GM19240 (cell line): ENCODE measurements around the gene LRRK1.
A peak's percentile ranks its signal among the peaks of the same experiment; 100 is the strongest.

Experiments used
- DNase-seq: peaks from one replicate; pipeline ENCODE4 v3.0.0; 2011; ENCODE audit warnings: low spot score; ENCODE audit not compliant: insufficient read length

The LRRK1 gene

DNA sequence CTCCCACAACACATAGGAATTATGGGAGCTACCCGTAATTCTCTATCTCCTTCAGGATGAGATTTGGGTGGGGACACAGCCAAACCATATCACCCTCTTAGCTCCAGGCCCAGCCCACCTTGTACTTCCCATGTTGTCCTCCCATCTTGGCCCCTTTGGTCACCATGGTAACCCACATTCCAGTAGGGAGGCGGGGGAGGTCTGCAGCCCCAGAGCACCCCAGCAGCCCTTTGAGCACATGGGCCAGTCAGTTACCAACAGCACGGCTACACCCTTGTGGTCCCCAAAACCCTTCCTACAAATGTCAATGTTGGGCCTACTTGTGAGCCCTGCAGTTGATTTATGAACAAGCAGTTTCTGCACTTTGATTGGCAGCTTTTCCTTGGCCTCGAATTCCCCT is 84.5 kb downstream of the LRRK1 start:
- DNase-seq: no peak

DNA sequence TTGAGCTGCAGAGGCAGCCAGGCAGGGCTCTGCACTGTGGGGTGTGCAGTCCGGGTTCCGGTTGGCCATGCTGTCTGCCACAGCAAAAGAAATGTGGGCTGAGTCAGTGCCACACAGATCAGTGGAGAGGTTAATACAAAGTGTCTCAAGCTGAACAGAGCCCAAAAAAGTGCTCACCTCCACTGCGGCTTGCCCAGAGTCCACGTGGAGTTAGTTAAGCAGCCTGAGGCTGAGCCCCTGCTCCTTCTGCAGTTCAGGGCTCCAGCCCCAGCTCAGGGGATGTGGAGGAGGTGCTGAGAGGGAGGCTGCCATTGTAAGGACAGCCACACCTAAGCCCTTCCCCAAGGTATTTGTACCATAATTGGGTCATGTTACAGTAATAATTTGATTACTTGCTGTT is 85.3 kb downstream of the LRRK1 start:
- DNase-seq: no peak

DNA sequence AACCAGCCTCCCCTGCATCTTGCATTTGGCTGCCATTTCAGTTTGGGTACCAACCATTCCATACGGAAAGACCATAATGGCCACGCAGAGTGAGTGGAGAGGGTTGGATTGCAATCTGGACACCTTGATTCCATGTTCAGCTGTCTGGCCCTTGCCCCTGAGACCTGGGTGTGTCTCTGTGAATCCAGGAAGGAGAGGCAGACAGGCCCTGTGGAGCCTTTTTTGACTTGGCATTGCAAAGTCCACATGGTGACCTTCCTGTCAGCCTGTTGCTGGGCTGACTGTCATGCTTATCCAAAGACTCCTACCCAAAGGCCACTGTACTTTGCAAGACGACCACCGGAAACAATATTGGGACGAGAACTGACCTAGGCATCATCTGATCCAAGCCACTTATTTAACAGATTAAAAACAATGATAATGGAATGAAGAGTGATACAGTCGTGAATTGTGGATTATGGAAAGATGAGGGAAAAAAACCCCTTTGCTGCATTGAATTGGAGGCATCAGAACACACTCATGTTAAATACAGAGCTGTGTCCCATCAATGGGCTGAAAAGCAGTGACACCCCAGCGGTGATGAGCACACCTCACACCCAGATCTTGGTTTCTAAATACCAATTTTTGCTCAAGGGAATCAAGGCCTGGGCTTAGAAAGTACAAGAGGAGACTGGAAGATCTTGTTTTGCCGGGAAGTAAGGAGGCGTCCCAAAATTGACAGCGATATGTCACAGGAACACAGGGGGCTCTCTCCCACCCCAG is 86.0 kb downstream of the LRRK1 start:
- no peak for DNase-seq

DNA sequence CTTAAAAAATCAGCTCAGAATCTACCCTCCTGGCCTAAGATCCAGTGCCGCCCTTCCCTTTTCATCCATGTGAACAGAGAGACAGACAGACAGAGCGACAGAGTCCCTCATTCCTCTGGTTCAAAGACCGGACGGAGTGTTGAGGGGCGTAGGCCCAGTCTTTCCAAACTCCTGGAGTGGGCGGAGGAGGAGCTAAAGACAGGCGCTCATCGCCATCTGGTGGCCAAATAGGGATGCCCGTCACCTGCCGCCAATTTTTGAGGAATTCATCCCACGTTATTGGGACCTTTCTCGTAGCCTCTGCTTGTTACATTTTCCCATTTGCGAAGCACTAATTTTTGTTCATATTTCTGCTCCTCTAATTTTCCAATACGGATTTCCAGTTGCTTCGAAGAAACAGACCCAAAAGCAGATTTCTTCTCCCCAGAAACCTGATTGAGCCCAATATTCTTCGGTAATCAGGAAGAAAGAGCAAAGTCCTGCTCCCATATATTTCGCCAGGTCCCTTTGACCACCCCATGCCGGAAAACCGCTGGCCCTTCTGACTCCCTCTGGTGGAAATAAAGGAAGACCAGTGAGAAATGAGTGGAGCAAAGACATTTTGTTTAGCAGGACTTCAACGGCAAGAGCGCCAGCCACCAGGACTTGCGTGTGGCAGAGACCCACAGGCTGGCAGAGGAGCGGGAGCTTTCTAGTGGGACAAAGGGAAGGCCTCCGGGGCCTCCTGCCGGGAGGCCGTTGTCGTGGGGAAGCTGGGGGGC is 88.0 kb downstream of the LRRK1 start:
- peak; percentile 71 for DNase-seq

DNA sequence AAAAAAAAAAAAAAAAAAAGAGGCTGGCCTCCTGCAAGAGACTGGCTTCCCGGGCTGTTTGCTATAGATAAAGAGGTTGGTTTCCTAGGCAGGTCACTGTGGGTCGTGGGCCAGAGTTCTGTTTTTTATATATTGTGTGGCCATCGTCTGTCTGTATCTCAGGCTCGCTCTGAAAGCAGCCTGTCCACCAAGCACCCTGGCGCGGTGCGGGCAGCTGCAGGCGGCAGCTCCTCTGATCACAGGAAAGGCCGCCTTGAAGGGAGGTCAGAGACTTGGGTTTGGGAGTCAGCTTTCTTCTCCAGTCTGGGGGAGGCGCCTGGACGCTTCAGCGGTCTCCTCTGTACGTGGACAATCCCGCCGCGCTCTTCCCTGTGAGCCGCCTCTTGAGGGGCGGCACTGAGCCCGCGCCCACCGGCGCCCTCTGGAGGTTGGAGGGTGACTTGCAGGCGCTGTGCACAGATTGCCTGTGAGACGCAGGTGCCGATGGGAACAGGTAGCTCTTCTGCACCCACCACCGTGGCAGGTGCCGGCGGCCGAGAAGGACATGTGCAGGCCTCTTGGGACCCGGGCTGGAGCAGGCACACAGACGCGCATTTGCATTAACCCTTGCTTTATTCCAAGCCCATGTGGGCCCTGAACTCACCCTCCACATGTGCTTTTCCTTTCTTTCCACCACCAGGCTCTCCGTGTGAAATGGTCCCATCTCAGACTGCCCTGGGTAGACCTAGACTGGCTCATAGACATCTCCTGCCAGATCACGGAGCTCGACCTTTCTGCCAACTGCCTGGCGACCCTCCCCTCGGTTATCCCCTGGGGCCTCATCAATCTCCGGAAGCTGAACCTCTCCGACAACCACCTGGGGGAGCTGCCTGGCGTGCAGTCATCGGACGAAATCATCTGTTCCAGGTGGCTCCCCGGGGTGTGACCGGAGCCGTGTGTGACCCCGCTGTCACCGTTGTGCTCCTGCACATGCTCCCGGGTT is 89.3 kb downstream of the LRRK1 start:
- DNase-seq: peak; percentile 81

DNA sequence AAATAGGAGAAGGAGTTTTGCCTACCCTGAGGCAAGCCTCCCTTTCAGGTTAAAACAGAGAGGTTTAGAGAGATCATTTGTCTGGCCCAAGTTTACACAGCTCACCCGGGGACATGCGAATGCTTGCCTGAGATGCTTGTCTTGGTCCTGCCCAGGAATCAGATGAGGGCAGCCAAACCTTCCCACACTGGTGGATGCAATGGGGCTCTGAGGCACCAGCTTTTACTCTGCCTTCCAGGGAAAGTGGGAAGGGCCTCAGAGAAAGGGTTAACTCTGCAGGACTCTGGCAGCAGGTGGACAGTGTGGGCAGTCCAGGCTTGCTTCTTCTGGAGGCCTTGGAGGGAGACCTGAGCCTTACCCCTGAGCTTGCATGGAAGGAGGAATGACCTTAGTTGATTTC is 90.0 kb downstream of the LRRK1 start:
- DNase-seq: no peak

DNA sequence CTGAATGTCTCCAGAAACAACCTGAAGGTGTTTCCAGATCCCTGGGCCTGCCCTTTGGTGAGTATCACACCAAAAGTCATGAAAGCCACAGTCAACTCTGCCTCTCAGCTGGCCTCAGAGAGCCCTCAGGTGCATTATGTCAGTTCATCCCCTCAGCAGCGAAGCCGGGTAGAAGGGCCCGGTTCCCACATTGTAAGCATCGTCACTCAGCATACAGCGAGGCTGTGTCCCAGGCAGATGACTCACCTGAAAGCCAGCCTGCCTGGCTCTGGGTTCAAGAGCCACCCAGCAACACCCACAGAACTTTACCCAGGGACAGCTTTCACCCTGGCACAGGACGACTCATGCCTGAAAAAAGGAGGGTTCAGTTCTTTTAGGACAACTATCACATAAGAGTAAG is 91.6 kb downstream of the LRRK1 start:
- no peak for DNase-seq

DNA sequence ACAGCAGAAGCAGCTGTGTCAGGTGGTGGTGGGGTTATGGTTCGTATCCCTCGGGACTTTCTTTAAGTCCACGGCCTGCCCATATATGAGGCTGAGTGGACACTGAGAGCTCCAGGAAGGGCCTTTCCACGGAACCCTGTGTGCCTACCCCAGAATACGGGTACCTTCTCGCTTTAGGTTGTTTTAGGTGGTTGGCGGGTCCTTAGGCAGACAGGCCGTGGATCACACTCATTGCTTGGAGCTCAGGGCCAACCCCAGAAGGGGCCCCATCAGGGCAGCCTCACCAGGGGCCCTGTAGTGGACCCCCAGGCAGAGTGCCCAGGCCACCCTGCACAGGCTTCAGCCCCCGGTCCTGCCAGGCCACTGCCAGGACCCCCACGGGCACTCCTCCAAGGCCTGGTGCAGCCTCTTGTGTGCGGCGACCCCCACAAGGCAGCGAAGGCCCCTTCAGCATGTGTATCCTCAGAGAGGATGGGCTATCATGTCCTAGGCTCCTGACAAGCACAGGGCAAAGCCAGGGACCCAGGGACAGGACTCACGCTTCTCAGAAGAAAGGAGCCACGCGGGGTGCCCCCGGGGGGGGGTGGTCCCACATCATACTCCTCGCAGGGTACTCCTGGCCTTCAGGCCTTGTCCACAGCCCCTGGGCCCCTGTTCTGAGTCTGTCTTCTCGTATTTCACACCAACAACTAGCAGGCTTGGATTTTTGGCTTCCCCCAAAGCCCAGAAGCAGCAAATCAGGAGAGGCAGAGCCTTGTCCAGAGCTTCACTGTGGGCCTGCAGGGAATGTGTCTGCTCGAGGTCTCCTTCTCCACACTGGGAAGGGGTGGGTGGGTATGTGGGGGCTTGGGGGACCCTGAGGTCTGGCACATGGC is 93.4 kb downstream of the LRRK1 start:
- DNase-seq: no peak

DNA sequence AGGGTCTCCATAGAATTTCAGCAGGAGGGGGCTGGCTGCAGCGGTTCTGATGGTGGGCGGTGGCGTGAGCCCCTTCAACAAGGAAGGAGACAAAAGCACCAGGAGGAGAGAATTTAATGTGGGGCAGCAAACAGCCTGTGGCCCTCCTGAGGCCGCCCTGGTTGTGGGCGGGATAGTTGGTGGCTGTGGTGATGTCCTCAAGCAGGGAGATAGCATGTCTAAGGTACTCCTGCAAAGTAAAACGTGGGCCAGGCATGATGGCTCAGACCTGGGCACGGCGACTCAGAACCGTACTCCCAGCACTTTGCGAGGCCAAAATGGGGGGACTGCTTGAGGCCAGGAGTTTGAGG is 94.0 kb downstream of the LRRK1 start:
- no peak for DNase-seq

DNA sequence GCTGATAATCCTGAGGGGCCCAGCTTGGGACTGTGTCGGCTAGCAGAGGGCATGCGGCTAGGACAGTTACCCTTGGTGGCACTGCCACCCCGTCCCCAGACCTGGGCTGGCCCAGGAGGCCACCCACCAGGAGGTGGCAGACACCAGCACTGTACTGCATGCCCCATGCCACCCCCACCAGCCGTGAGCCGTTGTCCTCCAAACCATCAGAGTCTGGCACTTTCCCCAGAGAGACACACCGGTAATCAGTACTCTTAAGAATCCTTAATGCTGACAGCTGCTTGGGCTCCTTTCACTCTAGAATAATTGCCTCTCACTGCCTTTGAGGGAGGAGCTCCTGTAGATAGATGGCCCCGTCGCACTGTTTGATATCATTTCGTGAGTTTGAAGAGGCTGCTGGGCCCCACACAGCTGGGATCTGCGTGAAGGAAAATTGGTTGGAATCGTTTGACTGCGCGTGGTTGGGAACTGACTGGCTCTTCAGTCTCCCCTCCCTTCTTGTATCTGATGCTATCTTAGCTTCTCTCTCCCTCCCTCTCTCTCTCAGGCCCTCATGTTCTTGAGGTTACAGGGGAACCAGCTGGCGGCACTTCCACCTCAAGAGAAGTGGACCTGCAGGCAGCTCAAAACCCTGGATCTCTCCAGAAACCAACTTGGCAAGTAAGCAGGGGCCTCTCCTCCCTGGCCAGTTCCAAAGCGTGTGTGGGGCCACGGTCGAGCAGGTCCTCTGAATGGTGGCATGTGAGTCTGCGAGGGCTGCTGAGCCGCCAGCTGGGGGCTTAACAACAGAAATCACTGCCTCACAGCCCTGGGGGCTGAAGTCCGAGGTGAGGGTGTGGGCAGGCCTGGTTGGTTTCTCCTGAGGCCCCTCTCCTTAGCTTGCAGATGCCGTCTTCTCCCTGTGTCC is 94.9 kb downstream of the LRRK1 start:
- DNase-seq: no peak

DNA sequence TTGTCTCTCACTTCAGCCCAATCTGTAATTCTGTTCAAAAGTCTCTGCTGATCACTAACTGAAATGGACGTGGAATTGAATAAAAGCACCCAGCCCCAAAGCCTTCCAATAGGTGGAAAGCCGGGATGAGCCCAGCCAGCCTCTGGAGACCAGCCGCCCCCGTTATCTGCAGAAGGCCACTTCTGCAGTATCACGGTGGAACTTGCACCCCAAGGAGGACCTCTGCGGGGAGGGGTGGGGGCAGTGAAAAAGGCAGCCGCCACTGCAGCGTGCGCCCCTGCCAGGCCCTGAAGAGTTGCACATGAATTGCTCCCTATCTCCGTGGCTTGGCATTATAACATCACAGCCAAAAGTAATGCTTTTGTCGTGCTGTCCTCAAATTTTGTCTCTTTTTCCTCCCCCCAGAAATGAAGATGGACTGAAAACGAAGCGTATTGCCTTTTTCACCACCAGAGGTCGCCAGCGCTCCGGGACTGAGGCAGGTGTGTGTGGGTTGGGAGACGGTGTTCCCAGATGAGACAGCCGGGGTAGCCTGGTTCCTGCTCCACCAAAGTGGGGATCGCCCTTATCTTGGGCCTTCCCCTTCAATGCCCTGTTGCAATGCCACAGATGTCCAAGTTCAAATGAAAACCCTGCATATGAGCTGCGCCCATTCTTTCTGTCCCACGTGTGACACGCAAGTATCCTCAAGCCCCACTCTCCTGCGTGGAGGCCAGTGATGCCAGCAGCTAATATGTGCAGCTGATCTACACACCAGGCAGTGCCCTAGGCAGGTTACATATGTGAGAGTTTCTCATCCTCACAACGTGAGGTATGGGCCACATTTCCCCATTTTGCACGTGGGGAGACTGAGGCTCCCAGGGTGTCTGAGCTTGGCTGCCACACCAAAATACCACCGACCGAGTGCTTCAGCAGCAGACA is 96.0 kb downstream of the LRRK1 start:
- peak; percentile 45 for DNase-seq

DNA sequence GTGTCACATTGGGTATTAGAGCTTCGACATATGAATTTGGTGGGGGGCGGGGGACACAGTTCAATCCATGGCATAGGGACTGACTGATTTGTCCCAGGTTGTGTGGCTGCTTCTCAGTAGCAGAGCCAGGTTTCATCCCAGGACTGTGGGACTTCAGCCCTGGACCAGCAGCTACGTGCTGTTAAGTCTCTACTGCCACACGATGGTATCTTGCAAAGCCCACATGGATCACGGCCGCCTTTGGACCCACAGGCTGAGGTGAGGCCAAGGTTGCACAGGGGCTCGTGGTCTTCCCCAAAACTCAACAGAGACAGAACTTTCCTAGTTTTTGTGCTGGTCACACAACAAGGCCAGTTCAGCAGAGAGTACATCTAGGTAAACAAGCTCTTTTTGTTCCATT is 97.4 kb downstream of the LRRK1 start:
- no peak for DNase-seq

DNA sequence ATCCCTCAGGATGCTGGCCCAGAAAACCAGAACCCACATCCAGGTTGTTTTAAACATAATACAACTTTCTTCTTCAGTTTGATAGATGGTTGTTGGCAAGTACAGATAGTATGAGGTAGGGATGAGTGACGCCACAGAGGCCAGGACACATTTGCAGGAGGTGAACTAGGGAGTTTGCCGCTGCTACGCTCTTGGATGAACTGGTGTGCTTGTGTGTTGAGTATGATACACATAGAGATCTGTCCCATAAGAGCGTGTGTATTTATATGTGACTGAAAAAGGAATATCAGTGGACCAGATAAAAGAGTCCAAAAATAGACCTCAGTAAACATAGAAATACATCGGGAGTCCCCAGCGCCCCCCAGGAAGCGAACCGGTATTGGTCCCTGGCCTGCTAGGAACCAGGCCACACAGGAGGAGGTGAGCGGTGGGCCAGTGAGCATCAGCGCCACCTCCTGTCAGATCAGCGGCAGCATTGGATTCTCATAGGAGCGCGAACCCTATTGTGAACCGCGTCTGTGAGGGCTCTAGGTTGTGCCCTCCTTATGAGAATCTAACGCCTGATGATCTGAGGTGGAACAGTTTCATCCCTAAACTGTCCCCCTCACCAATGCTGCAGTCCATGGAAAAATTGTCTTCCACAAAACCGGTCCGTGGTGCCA is 98.1 kb downstream of the LRRK1 start:
- no peak for DNase-seq

DNA sequence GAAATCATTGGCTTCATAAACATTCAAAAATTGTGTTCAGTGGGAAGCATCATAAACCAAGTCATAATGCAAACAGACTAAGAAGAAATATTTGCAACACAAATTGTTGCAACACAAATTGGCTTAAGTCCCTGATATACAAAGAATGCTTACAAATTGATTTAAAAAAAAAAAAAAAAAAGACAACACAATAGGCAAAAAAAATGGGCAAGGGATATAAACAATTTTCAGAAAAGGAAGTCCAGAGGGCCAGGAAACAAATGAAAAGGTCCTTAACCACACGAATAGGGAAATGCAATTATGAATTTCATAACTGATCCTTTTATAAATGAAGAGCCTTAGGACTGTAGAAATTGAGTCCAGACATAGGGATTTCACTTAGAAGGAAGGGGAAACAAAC is 98.9 kb downstream of the LRRK1 start:
- DNase-seq: no peak

DNA sequence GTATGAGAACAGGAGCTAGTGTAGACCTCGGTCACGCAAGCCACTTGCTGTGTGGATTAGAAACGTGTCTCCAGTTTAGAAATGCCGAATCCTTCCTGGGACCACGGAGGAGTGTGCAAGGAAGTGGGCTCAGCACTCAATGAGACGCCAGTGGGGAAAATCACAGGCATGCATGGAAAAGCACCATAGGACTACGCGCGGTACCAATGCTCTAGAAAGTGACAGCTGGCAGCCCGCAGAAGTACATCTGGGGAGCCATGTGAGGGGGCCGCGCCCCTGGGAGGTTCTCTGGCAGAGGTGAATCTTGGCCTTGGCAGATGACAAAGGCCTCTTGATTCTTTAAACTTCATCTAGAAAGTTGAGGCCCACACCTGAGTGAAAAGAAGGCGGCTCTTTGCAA is 99.3 kb downstream of the LRRK1 start:
- DNase-seq: no peak

DNA sequence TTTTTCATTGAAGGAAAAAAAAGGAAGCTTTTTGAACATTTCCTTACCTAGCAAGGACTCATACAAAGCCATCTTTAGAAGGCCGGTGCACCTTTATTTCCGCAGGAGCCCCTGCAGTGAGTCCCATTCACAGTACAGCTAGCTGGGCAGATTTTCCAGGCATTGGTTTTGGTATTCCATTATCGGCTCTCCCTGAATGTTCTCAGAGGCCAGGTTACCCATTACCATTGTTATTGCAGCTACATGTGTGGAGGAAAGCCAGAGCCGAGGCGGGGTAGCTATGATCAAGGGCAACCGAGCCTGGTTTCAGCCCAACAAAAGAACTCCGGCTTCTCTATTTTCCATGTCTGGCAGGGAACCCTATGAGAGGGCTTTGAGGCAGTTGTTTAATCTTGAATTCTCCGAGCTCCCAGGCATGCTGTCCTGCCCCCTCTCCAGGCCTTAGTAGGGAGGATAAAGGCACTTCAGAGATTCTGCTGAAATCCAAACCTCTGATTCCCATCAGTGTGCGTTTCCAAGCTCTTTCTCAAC is 100.3 kb downstream of the LRRK1 start:
- no peak for DNase-seq

DNA sequence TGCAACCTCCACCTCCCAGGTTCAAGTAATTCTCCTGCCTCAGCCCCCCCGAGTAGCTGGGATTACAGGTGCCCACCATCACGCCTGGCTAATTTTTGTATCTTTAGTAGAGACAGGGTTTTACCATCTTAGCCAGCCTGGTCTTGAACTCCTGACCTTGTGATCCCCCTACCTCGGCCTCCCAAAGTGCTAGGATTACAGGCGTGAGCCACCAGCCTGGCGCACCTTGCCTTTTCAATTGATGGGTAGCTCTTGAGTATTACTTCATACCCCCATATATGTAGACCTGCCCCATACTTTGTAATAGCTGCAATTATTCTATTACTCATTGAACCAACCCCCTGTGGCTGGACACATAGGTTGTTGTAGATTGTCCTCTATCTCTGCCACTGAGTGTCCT is 101.3 kb downstream of the LRRK1 start:
- no peak for DNase-seq

DNA sequence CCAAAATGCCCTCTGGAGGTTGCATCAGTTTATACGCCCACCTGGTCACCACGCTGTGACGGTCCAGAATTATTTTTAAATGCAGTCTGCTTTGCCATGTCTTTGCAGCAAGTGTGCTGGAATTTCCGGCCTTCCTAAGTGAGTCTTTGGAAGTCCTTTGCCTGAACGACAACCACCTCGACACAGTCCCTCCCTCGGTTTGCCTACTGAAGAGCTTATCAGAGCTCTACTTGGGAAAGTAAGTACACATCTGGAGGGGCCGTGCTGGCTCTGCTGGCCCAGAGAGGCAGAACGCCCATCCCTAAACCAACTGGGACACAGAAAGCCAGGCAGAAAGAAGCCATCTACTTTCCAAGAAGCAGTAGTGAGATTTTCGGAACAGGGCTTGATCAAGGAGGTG is 101.8 kb downstream of the LRRK1 start:
- DNase-seq: no peak
